Ovary (tissue), 3 donors: ENCODE measurements around the gene ADAD1.

Experiments
- CTCF ChIP-seq, 3 donors: fragments of 450-650 bp in 2 of 3; fragments of 200-600 bp in 1 of 3; IDR thresholded peaks; one replicate each; pipeline versions ENCODE4 v1.5.1 to v1.8.0; 2016 to 2022; ENCODE audit warnings: antibody characterized with exemption in 3 of 3, mild to moderate bottlenecking in 1 of 3
- EP300 ChIP-seq: sonication (generic); formaldehyde crosslinking; IDR thresholded peaks from one replicate; pipeline ENCODE4 v1.6.1; 2017; ENCODE audit warnings: antibody characterized with exemption
- POLR2A ChIP-seq: fragments of 450-650 bp; IDR thresholded peaks from one replicate; pipeline ENCODE4 v1.6.1; 2017; ENCODE audit warnings: antibody characterized with exemption, mild to moderate bottlenecking, moderate library complexity
- donor health status: DM: no; HTN: no; CAD: no.

GRCh38 chr4:122378711-122379110, at the start of gene ADAD1:
- no peak for TF ChIP-seq POLR2A
- no peak for TF ChIP-seq CTCF (IDR thresholded peaks at IDR 0.05)
- no peak for TF ChIP-seq EP300
